T-helper 2 cell treated with Interferon-gamma antibody and Interleukin-4, amounts not matched to agents 100 ng/mL and 5 ng/mL, for 36 hours (primary cell): ENCODE data around the gene OPCML. TPM values are rescaled to one million over a fixed set of nuclear protein-coding genes. Genes with fewer than 3 reads are reported as not detected.

Experiments used
- intact Hi-C: fragments of 100-400 bp; cut with micrococcal nuclease; formaldehyde crosslinking; loops from one replicate; pipeline ENCODE4 v1.15.1; 2023
- total RNA-seq: library from RNA; stranded (reverse); gene quantifications from 2 replicates; pipeline ENCODE4 v1.2.3, GENCODE V29; 2022

OPCML gene
- total RNA-seq, 1 donor from 2014 or later, result not detected

GRCh38 chr11:133361689-133361994 lies 170.7 kb downstream of the OPCML start:
- intact Hi-C loops, result no loop called here

- intact Hi-C loops, result no loop called here
Measured at GRCh38 chr11:133360860-133361688, 171.2 kb downstream of the OPCML start.

GRCh38 chr11:133355095-133355494 lies 177.2 kb downstream of the OPCML start:
- intact Hi-C loops, result no loop called here

GRCh38 chr11:133354069-133354468 lies 178.2 kb downstream of the OPCML start:
- intact Hi-C loops, result no loop called here

GRCh38 chr11:133350045-133350444 lies 182.3 kb downstream of the OPCML start:
- intact Hi-C loops, result no loop called here

- intact Hi-C loops, result no loop called here
Measured at GRCh38 chr11:133347988-133348387, 184.3 kb downstream of the OPCML start.

- intact Hi-C loops, result no loop called here
Measured at GRCh38 chr11:133346137-133346536, 186.2 kb downstream of the OPCML start.

GRCh38 chr11:133343951-133344350 lies 188.3 kb downstream of the OPCML start:
- intact Hi-C loops, result no loop called here

GRCh38 chr11:133339495-133340140 lies 192.7 kb downstream of the OPCML start:
- intact Hi-C loops, result no loop called here

- intact Hi-C loops, result no loop called here
Measured at GRCh38 chr11:133338588-133338987, 193.7 kb downstream of the OPCML start.

- intact Hi-C loops, result no loop called here
Measured at GRCh38 chr11:133337951-133338418, 194.3 kb downstream of the OPCML start.

GRCh38 chr11:133337193-133337592 lies 195.1 kb downstream of the OPCML start:
- intact Hi-C loops, result no loop called here

GRCh38 chr11:133331031-133331430 lies 201.3 kb downstream of the OPCML start:
- intact Hi-C loops, result no loop called here

GRCh38 chr11:133326849-133327248 lies 205.5 kb downstream of the OPCML start:
- intact Hi-C loops, result no loop called here

GRCh38 chr11:133326332-133326731 lies 206.0 kb downstream of the OPCML start:
- intact Hi-C loops, result no loop called here

- intact Hi-C loops, result no loop called here
Measured at GRCh38 chr11:133325711-133326110, 206.6 kb downstream of the OPCML start.

GRCh38 chr11:133323354-133323753 lies 208.9 kb downstream of the OPCML start:
- intact Hi-C loops, result no loop called here

- intact Hi-C loops, result no loop called here
Measured at GRCh38 chr11:133318221-133318620, 214.1 kb downstream of the OPCML start.

- intact Hi-C loops, result no loop called here
Measured at GRCh38 chr11:133311230-133311629, 221.1 kb downstream of the OPCML start.

GRCh38 chr11:133306019-133306418 lies 226.3 kb downstream of the OPCML start:
- intact Hi-C loops, result no loop called here

GRCh38 chr11:133305208-133305956 lies 226.9 kb downstream of the OPCML start:
- intact Hi-C loops, result no loop called here

GRCh38 chr11:133303262-133303661 lies 229.0 kb downstream of the OPCML start:
- intact Hi-C loops, result no loop called here
